Embryonic facial prominence (tissue), 1 donor: ENCODE results near the gene ERAL1.
"Not testable (repeated sequence)": the region's sequence is repeated elsewhere in the genome, so short reads cannot be mapped to it uniquely, and the experiment has no call there.

Experiments used
- DNase-seq: peaks from one replicate; pipeline ENCODE4 v3.0.0-alpha.2; 2016; ENCODE audit errors: extremely low spot score

Gene ERAL1

DNA sequence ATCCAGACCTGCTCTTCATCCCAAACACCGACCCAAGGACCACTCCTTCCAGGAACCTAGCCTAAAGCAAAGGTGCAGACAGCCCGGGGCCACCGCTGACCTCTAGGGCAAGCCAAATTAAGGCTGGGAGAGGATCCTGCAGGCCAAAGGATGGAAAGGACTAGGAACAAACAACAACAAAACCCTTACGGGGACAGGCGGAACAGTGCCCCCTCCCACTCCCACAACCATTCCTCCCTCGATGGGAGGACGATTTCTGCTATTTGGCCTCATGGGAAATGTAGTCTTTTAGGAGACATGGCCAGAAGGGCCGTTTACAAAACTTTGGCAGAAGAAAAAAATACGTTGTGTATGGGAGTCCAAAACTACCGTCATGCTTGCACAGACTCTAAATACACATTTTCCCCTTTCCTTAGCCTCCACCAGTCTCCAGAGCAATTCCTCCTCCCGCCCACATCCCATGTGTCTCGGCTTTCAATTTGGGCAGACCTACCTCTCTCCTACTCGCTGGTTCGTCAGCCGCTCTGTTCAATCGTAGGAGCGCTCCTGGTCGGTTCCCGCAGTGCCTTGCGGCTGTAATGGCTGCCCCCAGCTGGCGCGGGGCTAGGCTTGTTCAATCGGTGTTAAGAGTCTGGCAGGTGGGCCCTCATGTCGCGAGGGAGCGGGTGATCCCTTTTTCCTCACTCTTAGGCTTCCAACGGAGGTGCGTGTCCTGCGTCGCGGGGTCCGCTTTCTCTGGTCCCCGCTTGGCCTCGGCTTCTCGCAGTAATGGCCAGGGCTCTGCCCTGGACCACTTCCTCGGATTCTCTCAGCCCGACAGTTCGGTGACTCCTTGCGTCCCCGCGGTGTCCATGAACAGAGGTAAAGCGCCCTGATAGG lies at the start of gene ERAL1:
Gene ERAL1, plus strand, starts transcription at position 560 of the 879 bp plus-strand sequence. Its CDS starts 19 bp downstream, at position 579.
- DNase-seq = peak; percentile 88

GRCh38 chr17:28807925-28808634 lies 46.7 kb upstream of the ERAL1 start:
- no peak for DNase-seq

DNA sequence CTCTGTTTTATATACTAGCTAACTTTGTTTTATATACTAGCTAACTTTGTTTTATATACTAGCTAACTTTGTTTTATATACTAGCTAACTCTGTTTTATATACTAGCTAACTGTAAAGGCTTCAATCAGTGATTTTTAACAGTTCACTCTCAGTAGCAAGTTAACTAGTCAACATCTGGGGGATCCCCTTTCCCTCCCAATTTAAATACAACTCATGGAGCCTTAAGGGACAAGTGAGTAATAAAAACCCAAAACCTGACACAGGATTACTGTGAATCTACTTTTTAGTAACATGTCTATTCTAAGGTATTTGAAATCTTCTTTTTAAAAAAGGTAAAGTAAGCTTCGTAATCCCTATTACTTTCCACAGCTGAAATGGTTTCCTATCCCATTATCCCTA lies 44.4 kb upstream of the ERAL1 start:
- no peak for DNase-seq

- DNase-seq = no peak
These were observed 43.1 kb upstream of the ERAL1 start for GRCh38 chr17:28811651-28812090.

GRCh38 chr17:28812091-28812747 lies 42.6 kb upstream of the ERAL1 start:
- DNase-seq = peak; percentile 90

GRCh38 chr17:28812748-28813377 lies 42.0 kb upstream of the ERAL1 start:
- DNase-seq = peak; percentile 37

DNA sequence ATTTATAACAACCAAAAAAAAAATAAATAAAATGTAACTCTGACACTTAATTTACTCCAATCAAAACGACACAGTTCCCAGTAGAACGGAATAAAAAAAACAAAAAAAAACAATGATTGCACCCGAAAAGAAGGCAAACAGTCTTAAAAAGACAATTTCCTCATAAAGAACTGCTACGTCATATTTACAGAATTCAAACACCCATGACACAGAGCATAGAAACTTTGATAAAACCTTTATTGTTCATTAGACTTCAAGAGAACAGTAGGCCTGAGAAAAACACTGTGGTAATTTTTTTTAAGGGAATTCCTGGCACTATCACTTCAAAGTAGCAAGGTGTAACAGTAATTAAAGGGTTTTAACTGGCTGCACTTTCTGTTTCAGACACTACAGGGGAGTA lies 38.3 kb upstream of the ERAL1 start:
- DNase-seq = no peak

GRCh38 chr17:28818819-28819221 lies 36.0 kb upstream of the ERAL1 start:
- no peak for DNase-seq

DNA sequence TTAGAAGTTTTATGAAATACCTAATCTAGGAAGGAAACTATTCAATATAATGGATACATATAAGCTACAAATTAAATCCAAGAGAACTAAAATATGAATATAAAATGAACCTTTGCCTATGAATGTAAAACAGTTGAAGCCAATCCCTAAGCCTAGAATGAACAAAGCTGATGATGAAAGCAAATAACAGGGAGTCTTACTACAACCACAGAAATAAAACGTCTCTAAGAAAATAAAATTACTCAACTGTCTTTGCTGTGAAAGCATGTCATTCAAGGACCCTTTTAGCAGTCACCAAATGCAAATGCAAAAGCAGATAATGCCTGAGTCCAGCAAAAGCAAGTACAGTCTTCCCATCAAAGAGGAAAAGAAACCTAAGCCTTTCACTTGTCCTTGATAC lies 35.2 kb upstream of the ERAL1 start:
- no peak for DNase-seq

- DNase-seq = no peak
These were observed 27.1 kb upstream of the ERAL1 start for GRCh38 chr17:28827672-28828071.

DNA sequence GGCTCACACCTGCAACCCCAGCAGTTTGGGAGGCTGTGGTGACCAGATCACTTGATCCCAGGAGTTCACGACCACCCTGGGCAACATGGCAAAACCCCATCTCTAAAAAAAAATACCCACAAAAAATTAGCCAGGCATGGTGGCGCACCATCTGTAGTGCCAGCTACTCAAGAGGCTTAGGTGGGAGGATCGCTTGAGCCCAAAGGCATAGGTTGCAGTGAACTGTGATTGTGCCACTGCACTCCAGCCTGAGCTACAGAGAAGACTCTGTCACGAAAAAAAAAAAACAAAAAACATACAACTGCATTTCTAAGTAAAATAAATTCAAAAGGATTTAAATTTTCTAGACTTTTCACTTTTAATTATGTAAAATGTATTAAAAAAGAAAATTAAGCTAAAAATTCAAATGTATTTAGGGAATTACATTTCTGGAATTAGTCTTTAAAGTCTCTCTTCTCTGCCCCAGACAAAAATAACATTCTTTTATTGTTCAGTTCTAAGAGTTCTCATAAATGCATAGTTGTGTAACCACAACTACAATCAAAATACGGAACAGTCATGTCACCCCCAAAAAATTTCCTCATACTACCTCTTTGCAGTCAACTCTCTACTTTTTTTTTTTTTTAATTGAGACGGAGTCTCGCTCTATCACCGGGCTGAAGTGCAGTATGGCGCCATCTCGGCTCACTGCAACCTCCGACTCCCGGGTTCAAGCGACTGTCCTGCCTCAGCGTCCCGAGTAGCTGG lies 26.3 kb upstream of the ERAL1 start:
- DNase-seq = no peak

GRCh38 chr17:28834420-28834819 lies 20.4 kb upstream of the ERAL1 start:
- DNase-seq = no peak

DNA sequence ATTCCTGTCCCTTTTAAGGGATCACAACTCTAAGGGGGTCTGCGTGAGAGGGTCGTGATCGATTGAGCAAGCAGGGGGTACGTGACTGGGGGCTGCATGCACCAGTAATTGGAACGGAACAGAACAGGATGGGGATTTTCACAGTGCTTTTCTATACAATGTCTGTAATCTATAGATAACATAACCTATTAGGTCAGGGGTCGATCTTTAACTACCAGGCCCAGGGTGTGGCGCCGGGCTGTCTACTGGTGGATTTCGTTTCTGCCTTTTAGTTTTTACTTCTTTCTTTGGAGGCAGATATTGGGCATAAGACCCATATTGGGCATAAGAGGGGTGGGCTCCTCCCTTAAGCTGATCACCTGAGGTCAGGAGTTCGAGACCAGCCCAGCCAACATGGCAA lies 18.3 kb upstream of the ERAL1 start:
- not testable (repeated sequence) for DNase-seq

GRCh38 chr17:28839221-28839620 lies 15.6 kb upstream of the ERAL1 start:
- DNase-seq = no peak

DNA sequence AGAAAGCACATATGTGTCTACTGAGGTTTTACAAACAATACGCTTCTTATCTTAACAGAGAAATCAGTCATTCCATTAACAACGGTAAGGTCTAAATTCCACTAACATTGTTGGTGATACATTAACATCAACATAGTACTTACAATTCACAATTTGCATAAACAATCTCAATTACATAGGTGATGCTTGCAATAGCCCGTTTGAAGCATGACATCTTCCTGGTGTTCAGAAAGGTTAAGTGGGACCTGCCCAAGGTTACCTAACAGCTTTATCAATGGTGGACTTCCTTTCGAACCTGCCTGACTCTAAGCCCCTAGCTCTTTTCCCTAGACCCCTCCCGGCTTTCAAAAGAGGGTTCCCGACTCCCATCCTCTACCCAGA lies 12.9 kb upstream of the ERAL1 start:
- DNase-seq = no peak

DNA sequence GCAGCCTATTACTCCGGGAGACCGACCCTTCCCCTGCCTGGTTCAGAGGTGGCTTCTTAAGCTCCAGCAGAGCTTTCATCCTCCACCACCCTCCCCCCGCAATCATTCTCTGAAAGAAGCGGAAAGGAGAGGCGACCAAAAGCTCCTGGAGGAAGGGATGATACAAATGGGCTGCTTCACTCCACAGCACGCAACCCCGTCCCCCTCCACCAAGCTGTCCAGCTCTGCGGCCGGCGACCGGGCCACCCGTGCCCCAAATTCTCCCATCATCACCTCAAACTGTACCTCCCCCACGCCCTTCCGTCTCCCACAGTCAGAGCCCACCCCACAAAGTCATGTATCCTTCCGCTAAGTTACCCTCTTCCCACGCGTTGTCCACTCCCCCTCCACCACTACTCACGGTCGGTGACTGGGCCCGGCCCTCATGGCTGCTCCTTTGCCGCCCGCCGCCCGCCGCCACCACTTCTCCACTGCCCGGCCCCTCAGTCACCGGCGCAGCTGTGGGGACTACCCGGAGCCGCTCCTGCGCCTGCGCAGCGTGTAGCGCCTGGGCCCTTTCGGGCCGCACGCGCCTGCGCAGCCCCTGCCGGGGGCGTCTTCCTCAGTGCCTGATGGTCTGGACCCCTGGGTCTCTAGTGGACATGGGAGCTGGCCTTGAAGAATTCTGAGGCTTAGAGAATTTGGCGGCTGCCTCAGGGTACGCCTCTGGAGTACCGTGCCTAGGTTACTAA lies 12.4 kb upstream of the ERAL1 start, which contains the start of gene FAM222B:
Gene FAM222B, minus strand, starts transcription at position 509 of the 731 bp plus-strand sequence. CDS start 76,123 bp downstream, outside the sequence.
- peak; percentile 51 for DNase-seq

GRCh38 chr17:28843816-28844148 lies 11.0 kb upstream of the ERAL1 start:
- DNase-seq = no peak

DNA sequence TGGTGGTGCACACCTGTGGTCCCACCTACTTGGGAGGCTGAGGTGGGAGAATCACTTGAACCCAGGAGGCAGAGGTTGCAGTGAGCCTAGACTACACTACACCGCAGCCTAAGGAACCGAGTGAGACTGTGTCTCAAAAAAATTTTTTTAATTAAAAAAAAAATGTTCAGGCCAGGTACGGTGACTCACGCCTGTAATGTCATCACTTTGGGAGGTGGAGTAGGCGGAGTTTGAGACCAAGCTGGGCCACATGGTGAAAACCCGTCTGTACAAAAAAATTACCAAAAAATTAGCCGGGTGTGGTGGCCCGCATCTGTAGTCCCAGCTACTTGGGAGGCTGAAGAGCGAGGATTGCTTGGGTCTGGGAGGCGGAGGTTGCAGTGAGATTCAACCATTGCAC lies 8.6 kb upstream of the ERAL1 start:
- DNase-seq = no peak

DNA sequence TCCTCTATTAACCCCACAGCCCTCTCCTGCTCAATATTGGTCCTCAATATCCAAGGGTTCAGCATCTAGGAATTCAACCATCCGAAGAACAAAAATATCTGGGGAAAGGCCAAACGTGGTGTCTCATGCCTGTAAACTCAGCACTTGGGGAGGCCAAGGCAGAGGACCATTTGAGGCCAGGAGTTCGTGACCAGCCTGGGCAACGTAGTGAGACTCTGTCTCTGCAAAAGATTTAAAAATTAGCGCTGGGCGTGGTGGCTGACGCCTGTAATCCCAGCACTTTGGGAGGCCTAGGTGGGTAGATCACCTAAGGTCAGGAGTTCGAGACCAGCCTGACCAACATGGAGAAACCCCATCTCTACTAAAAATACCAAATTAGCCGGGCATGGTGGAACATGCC lies 8.1 kb upstream of the ERAL1 start:
- not testable (repeated sequence) for DNase-seq

GRCh38 chr17:28848667-28849066 lies 6.1 kb upstream of the ERAL1 start:
- DNase-seq = not testable (repeated sequence)

DNA sequence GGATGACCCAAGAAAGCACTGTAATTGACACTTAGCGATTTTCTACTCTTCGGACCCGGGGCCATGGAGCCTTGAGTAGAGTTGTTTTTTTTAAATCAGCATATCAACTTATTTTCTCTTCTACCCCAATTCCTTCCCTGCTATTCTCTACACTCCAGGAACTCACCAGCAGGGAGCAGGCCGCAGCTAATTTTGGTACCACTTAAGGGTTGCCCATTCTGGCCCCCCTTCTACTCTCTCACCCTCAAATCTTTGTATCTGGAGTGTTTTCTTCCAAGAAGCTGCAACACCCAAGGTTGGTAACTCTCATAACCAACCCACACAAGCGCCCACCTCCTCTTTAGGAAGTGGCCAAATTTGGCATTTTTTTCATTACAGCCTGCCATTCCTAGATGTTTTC lies 5.5 kb upstream of the ERAL1 start:
- no peak for DNase-seq
